ENCODE results near the gene RET.

Gene RET

GRCh38 chr10:43134126-43134905 is 57.4 kb downstream of the RET start:
- Histone ChIP-seq H3K4me1 (ENCODE audit: control insufficient read depth, insufficient read depth, low read length) (no peaks in the 10 kb centered on the region), H3K9me3 (ENCODE audit: control insufficient read depth, low read length) (no peaks in the 10 kb centered on the region), H3K36me3 (ENCODE audit: control insufficient read depth, insufficient read depth, low read length) (no peaks in the 10 kb centered on the region), H3K27ac (ENCODE audit: insufficient read depth, low read depth, low read length, poor library complexity, severe bottlenecking) (no peak overlapping the region), H3K4me3 (ENCODE audit: insufficient read depth, low read depth, low read length) (no peak overlapping the region), H3K27me3 (ENCODE audit: control insufficient read depth, insufficient read depth, low read length, poor library complexity, severe bottlenecking) (peaks cover 8% of the 10 kb centered on the region)
- WGBS, 2 experiments: 94 to 98% methylated on average over 5 of the region's 5 CpGs

GRCh38 chr10:43135064-43135463 is 58.2 kb downstream of the RET start:
- no peak overlapping the region for H3K4me3 ChIP-seq (ENCODE audit: insufficient read depth, low read depth, low read length)
- peaks cover 11% of the 10 kb centered on the region for H3K27me3 ChIP-seq (ENCODE audit: control insufficient read depth, insufficient read depth, low read length, poor library complexity, severe bottlenecking)
- no peaks in the 10 kb centered on the region for H3K4me1 ChIP-seq (ENCODE audit: control insufficient read depth, insufficient read depth, low read length)
- no peaks in the 10 kb centered on the region for H3K36me3 ChIP-seq (ENCODE audit: control insufficient read depth, insufficient read depth, low read length)
- WGBS, 2 experiments: 92 to 94% methylated on average over 5 of the region's 5 CpGs
- no peak overlapping the region for H3K27ac ChIP-seq (ENCODE audit: insufficient read depth, low read depth, low read length, poor library complexity, severe bottlenecking)
- H3K9me3 ChIP-seq (ENCODE audit: control insufficient read depth, low read length): no peaks in the 10 kb centered on the region

GRCh38 chr10:43135656-43136055 is 58.8 kb downstream of the RET start:
- H3K4me3 ChIP-seq (ENCODE audit: insufficient read depth, low read depth, low read length): no peak overlapping the region
- no peaks in the 10 kb centered on the region for H3K9me3 ChIP-seq (ENCODE audit: control insufficient read depth, low read length)
- peaks cover 11% of the 10 kb centered on the region for H3K27me3 ChIP-seq (ENCODE audit: control insufficient read depth, insufficient read depth, low read length, poor library complexity, severe bottlenecking)
- H3K36me3 ChIP-seq (ENCODE audit: control insufficient read depth, insufficient read depth, low read length): no peaks in the 10 kb centered on the region
- no peak overlapping the region for H3K27ac ChIP-seq (ENCODE audit: insufficient read depth, low read depth, low read length, poor library complexity, severe bottlenecking)
- H3K4me1 ChIP-seq (ENCODE audit: control insufficient read depth, insufficient read depth, low read length): no peaks in the 10 kb centered on the region
- WGBS, 2 experiments: 92 to 100% methylated on average over 2 of the region's 2 CpGs

- Histone ChIP-seq H3K27ac (ENCODE audit: insufficient read depth, low read depth, low read length, poor library complexity, severe bottlenecking) (no peak overlapping the region), H3K4me1 (ENCODE audit: control insufficient read depth, insufficient read depth, low read length) (no peaks in the 10 kb centered on the region), H3K4me3 (ENCODE audit: insufficient read depth, low read depth, low read length) (no peak overlapping the region), H3K27me3 (ENCODE audit: control insufficient read depth, insufficient read depth, low read length, poor library complexity, severe bottlenecking) (peaks cover 11% of the 10 kb centered on the region), H3K36me3 (ENCODE audit: control insufficient read depth, insufficient read depth, low read length) (no peaks in the 10 kb centered on the region), H3K9me3 (ENCODE audit: control insufficient read depth, low read length) (no peaks in the 10 kb centered on the region)
- WGBS, 2 experiments: 90 to 98% methylated on average over 5 of the region's 5 CpGs
Observed at GRCh38 chr10:43136432-43136831, 59.6 kb downstream of the RET start.

GRCh38 chr10:43136995-43137716 is 60.3 kb downstream of the RET start:
- H3K36me3 ChIP-seq (ENCODE audit: control insufficient read depth, insufficient read depth, low read length): no peaks in the 10 kb centered on the region
- peak overlapping the region; percentile 76 for H3K27ac ChIP-seq (ENCODE audit: insufficient read depth, low read depth, low read length, poor library complexity, severe bottlenecking)
- no peaks in the 10 kb centered on the region for H3K9me3 ChIP-seq (ENCODE audit: control insufficient read depth, low read length)
- H3K27me3 ChIP-seq (ENCODE audit: control insufficient read depth, insufficient read depth, low read length, poor library complexity, severe bottlenecking): peaks cover 11% of the 10 kb centered on the region
- H3K4me3 ChIP-seq (ENCODE audit: insufficient read depth, low read depth, low read length): peak overlapping the region; percentile 97
- H3K4me1 ChIP-seq (ENCODE audit: control insufficient read depth, insufficient read depth, low read length): no peaks in the 10 kb centered on the region
- WGBS, 2 experiments: 55 to 57% methylated on average over 25 to 27 of the region's 27 CpGs

GRCh38 chr10:43137717-43138020 is 60.8 kb downstream of the RET start:
- H3K36me3 ChIP-seq (ENCODE audit: control insufficient read depth, insufficient read depth, low read length): no peaks in the 10 kb centered on the region
- peak overlapping the region; percentile 76 for H3K27ac ChIP-seq (ENCODE audit: insufficient read depth, low read depth, low read length, poor library complexity, severe bottlenecking)
- no peaks in the 10 kb centered on the region for H3K4me1 ChIP-seq (ENCODE audit: control insufficient read depth, insufficient read depth, low read length)
- H3K4me3 ChIP-seq (ENCODE audit: insufficient read depth, low read depth, low read length): peak overlapping the region; percentile 97
- peaks cover 11% of the 10 kb centered on the region for H3K27me3 ChIP-seq (ENCODE audit: control insufficient read depth, insufficient read depth, low read length, poor library complexity, severe bottlenecking)
- 0 to 1% methylated on average over 30 of the region's 30 CpGs for WGBS, 2 experiments
- no peaks in the 10 kb centered on the region for H3K9me3 ChIP-seq (ENCODE audit: control insufficient read depth, low read length)

GRCh38 chr10:43138021-43138756 is 61.3 kb downstream of the RET start, which contains the start of gene CSGALNACT2:
TSS of gene CSGALNACT2 (plus strand) at chr10:43138445. CDS start at chr10:43155150, 16,705 bp downstream.
- Histone ChIP-seq H3K36me3 (ENCODE audit: control insufficient read depth, insufficient read depth, low read length) (no peaks in the 10 kb centered on the region), H3K4me1 (ENCODE audit: control insufficient read depth, insufficient read depth, low read length) (no peaks in the 10 kb centered on the region), H3K27me3 (ENCODE audit: control insufficient read depth, insufficient read depth, low read length, poor library complexity, severe bottlenecking) (peaks cover 11% of the 10 kb centered on the region), H3K4me3 (ENCODE audit: insufficient read depth, low read depth, low read length) (peak within 1 kb of the TSS; percentile 97), H3K9me3 (ENCODE audit: control insufficient read depth, low read length) (no peaks in the 10 kb centered on the region), H3K27ac (ENCODE audit: insufficient read depth, low read depth, low read length, poor library complexity, severe bottlenecking) (peak within 1 kb of the TSS; percentile 76)
- WGBS, 2 experiments: 0 to 1% methylated on average over 91 to 93 of the region's 93 CpGs

- Histone ChIP-seq H3K9me3 (ENCODE audit: control insufficient read depth, low read length) (no peaks in the 10 kb centered on the region), H3K36me3 (ENCODE audit: control insufficient read depth, insufficient read depth, low read length) (no peaks in the 10 kb centered on the region), H3K27ac (ENCODE audit: insufficient read depth, low read depth, low read length, poor library complexity, severe bottlenecking) (no peak overlapping the region), H3K27me3 (ENCODE audit: control insufficient read depth, insufficient read depth, low read length, poor library complexity, severe bottlenecking) (peaks cover 11% of the 10 kb centered on the region), H3K4me1 (ENCODE audit: control insufficient read depth, insufficient read depth, low read length) (no peaks in the 10 kb centered on the region), H3K4me3 (ENCODE audit: insufficient read depth, low read depth, low read length) (peak overlapping the region; percentile 97)
- 3% methylated on average over 19 to 22 of the region's 22 CpGs for WGBS, 2 experiments
Observed at GRCh38 chr10:43138757-43139241, 61.9 kb downstream of the RET start.

- 94 to 95% methylated on average over 5 of the region's 5 CpGs for WGBS, 2 experiments
- no peak overlapping the region for H3K4me3 ChIP-seq (ENCODE audit: insufficient read depth, low read depth, low read length)
- H3K4me1 ChIP-seq (ENCODE audit: control insufficient read depth, insufficient read depth, low read length): no peaks in the 10 kb centered on the region
- no peaks in the 10 kb centered on the region for H3K9me3 ChIP-seq (ENCODE audit: control insufficient read depth, low read length)
- H3K27ac ChIP-seq (ENCODE audit: insufficient read depth, low read depth, low read length, poor library complexity, severe bottlenecking): no peak overlapping the region
- peaks cover 11% of the 10 kb centered on the region for H3K27me3 ChIP-seq (ENCODE audit: control insufficient read depth, insufficient read depth, low read length, poor library complexity, severe bottlenecking)
- no peaks in the 10 kb centered on the region for H3K36me3 ChIP-seq (ENCODE audit: control insufficient read depth, insufficient read depth, low read length)
Observed at GRCh38 chr10:43141421-43141820, 64.6 kb downstream of the RET start.

- Histone ChIP-seq H3K27ac (ENCODE audit: insufficient read depth, low read depth, low read length, poor library complexity, severe bottlenecking) (no peak overlapping the region), H3K4me1 (ENCODE audit: control insufficient read depth, insufficient read depth, low read length) (no peaks in the 10 kb centered on the region), H3K27me3 (ENCODE audit: control insufficient read depth, insufficient read depth, low read length, poor library complexity, severe bottlenecking) (no peaks in the 10 kb centered on the region), H3K9me3 (ENCODE audit: control insufficient read depth, low read length) (no peaks in the 10 kb centered on the region), H3K4me3 (ENCODE audit: insufficient read depth, low read depth, low read length) (no peak overlapping the region), H3K36me3 (ENCODE audit: control insufficient read depth, insufficient read depth, low read length) (no peaks in the 10 kb centered on the region)
- WGBS, 2 experiments: 86 to 87% methylated on average over 6 of the region's 6 CpGs
Observed at GRCh38 chr10:43145311-43145710, 68.4 kb downstream of the RET start.

Measured in ectodermal cell (in vitro differentiated cells).